ENCODE measurements around the gene ANKRD23. TPM values are rescaled to one million over a fixed set of nuclear protein-coding genes. Genes with fewer than 3 reads are reported as not detected.

Gene ANKRD23
- total RNA-seq, 1 donor from 2014 or later: 5.7 TPM

GRCh38 chr2:96801786-96802595 lies 41.8 kb downstream of the ANKRD23 start:
- Mint-ChIP-seq H3K9me3 (ENCODE audit: unreplicated experiment) (no peaks in the 10 kb centered on the region), H3K36me3 (ENCODE audit: unreplicated experiment) (peaks cover 5% of the 10 kb centered on the region), H3K4me1 (ENCODE audit: unreplicated experiment) (no peaks in the 10 kb centered on the region), H3K4me3 (ENCODE audit: unreplicated experiment) (no peak overlapping the region), H3K27ac (ENCODE audit: unreplicated experiment) (no peak overlapping the region), H3K27me3 (ENCODE audit: unreplicated experiment) (no peaks in the 10 kb centered on the region)
- no peak for TF ChIP-seq CTCF (IDR thresholded peaks at IDR 0.05)
- no peak for DNase-seq (ENCODE audit: extremely low spot score, unreplicated experiment)

GRCh38 chr2:96801005-96801785 lies 42.6 kb downstream of the ANKRD23 start:
- Mint-ChIP-seq H3K27ac (ENCODE audit: unreplicated experiment) (no peak overlapping the region), H3K9me3 (ENCODE audit: unreplicated experiment) (no peaks in the 10 kb centered on the region), H3K36me3 (ENCODE audit: unreplicated experiment) (peaks cover 5% of the 10 kb centered on the region), H3K4me1 (ENCODE audit: unreplicated experiment) (no peaks in the 10 kb centered on the region), H3K4me3 (ENCODE audit: unreplicated experiment) (no peak overlapping the region), H3K27me3 (ENCODE audit: unreplicated experiment) (no peaks in the 10 kb centered on the region)
- DNase-seq (ENCODE audit: extremely low spot score, unreplicated experiment): no peak
- peak; percentile 89 for TF ChIP-seq CTCF (IDR thresholded peaks at IDR 0.05)

GRCh38 chr2:96800061-96801004 lies 43.5 kb downstream of the ANKRD23 start:
- H3K4me3 Mint-ChIP-seq (ENCODE audit: unreplicated experiment): no peak overlapping the region
- TF ChIP-seq CTCF (IDR thresholded peaks at IDR 0.05): no peak
- DNase-seq (ENCODE audit: extremely low spot score, unreplicated experiment): no peak
- H3K9me3 Mint-ChIP-seq (ENCODE audit: unreplicated experiment): no peaks in the 10 kb centered on the region
- no peaks in the 10 kb centered on the region for H3K4me1 Mint-ChIP-seq (ENCODE audit: unreplicated experiment)
- no peak overlapping the region for H3K27ac Mint-ChIP-seq (ENCODE audit: unreplicated experiment)
- no peaks in the 10 kb centered on the region for H3K27me3 Mint-ChIP-seq (ENCODE audit: unreplicated experiment)
- H3K36me3 Mint-ChIP-seq (ENCODE audit: unreplicated experiment): peaks cover 5% of the 10 kb centered on the region

GRCh38 chr2:96799623-96799935 lies 44.2 kb downstream of the ANKRD23 start:
- H3K27ac Mint-ChIP-seq (ENCODE audit: unreplicated experiment): no peak overlapping the region
- H3K4me1 Mint-ChIP-seq (ENCODE audit: unreplicated experiment): no peaks in the 10 kb centered on the region
- H3K4me3 Mint-ChIP-seq (ENCODE audit: unreplicated experiment): no peak overlapping the region
- H3K36me3 Mint-ChIP-seq (ENCODE audit: unreplicated experiment): peaks cover 5% of the 10 kb centered on the region
- TF ChIP-seq CTCF (IDR thresholded peaks at IDR 0.05): no peak
- H3K9me3 Mint-ChIP-seq (ENCODE audit: unreplicated experiment): no peaks in the 10 kb centered on the region
- no peaks in the 10 kb centered on the region for H3K27me3 Mint-ChIP-seq (ENCODE audit: unreplicated experiment)
- no peak for DNase-seq (ENCODE audit: extremely low spot score, unreplicated experiment)
